HepG2 (cell line): ENCODE measurements around the gene MAFF. TPM values are rescaled to one million over a fixed set of nuclear protein-coding genes. Genes with fewer than 3 reads are reported as not detected.
A peak's percentile ranks its signal among the peaks of the same experiment; 100 is the strongest.

Experiments
- ATAC-seq: fragments of 200-7000 bp; cut with Tn5 transposase; 3 replicates; pipeline ENCODE4 v1.9.1; 2020; ENCODE audit warnings: mild to moderate bottlenecking, moderate library complexity
- BruUV-seq: library from RNA; stranded (reverse); fragments of 400-500 nt; replicated peaks from 2 replicates; lab custom pipeline; 2021; lab: Mats Ljungman, UMichigan
- CTCF ChIA-PET: fragments of 300-600 bp; formaldehyde crosslinking; extraction: SDS; loops from one replicate; lab custom pipeline; 2021; ENCODE audit warnings: low total read pairs, inconsistent platforms, low intra/inter-chr PET ratio; lab: Yijun Ruan, JAX
- POLR2A ChIA-PET: fragments of 350-600 bp; sonication (Branson Sonifier 250); formaldehyde crosslinking; loops from one replicate; lab custom pipeline; 2020; ENCODE audit warnings: antibody characterized with exemption, inconsistent platforms; lab: Yijun Ruan, JAX
- DNase-seq: peaks from one replicate; pipeline ENCODE4 v3.0.0-alpha.2; 2015; ENCODE audit warnings: low spot score
- FAIRE-seq: peaks from 3 replicates; lab custom pipeline; 2011; peaks lifted over from hg19 to GRCh38; lab: Jason Lieb, UNC
- H2AFZ ChIP-seq: one replicate; pipeline ENCODE4 v1.6.1; 2011; ENCODE audit warnings: low read length, inconsistent platforms
- H3K27ac ChIP-seq: fragments of 300-600 bp; 3 replicates; pipeline ENCODE4 v1.8.0; 2011; ENCODE audit warnings: mixed run types, mild to moderate bottlenecking, mixed read lengths, low read length, inconsistent platforms; ENCODE audit not compliant: insufficient read depth; ENCODE audit errors: extremely low read length
- H3K27me3 ChIP-seq, 2 experiments: fragments of 200-600 bp in 1 of 2; 2 replicates in 1 of 2; 3 replicates in 1 of 2; pipeline versions ENCODE4 v1.6.0 to v1.8.0; 2011; ENCODE audit warnings: low read length in 2 of 2, mild to moderate bottlenecking in 2 of 2, moderate library complexity in 2 of 2, inconsistent platforms in 1 of 2; ENCODE audit not compliant: insufficient read depth in 2 of 2, control insufficient read depth in 1 of 2
- H3K36me3 ChIP-seq, 2 experiments: fragments of 200-600 bp in 1 of 2; replicated peaks in 1 of 2; 2 replicates in 1 of 2; 3 replicates in 1 of 2; pipeline versions ENCODE4 v1.5.1 to v1.8.0; 2011; ENCODE audit warnings: low read length in 2 of 2, inconsistent platforms in 1 of 2; ENCODE audit not compliant: insufficient read depth in 2 of 2, control insufficient read depth in 1 of 2
- H3K4me1 ChIP-seq: 2 replicates; pipeline ENCODE4 v1.5.1; 2012; ENCODE audit warnings: low read length, inconsistent platforms; ENCODE audit not compliant: insufficient read depth
- H3K4me2 ChIP-seq: 2 replicates; pipeline ENCODE4 v1.6.0; 2011; ENCODE audit warnings: low read depth, low read length, inconsistent platforms
- H3K4me3 ChIP-seq, 3 experiments: fragments of 200-600 bp in 1 of 3; sonication (generic), shearing (Covaris generic) in 1 of 3; replicated peaks in 1 of 3; 2 replicates each; pipeline ENCODE4 v1.5.1; 2011 to 2016; ENCODE audit warnings: low read length in 3 of 3, inconsistent platforms in 2 of 3, low read depth in 2 of 3, mild to moderate bottlenecking in 2 of 3, control low read depth in 1 of 3, mixed read lengths in 1 of 3; ENCODE audit not compliant: insufficient read depth in 1 of 3
- H3K79me2 ChIP-seq: one replicate; pipeline ENCODE4 v1.6.1; 2011; ENCODE audit warnings: low read length, inconsistent platforms; ENCODE audit not compliant: insufficient read depth
- H3K9ac ChIP-seq: 2 replicates; pipeline ENCODE4 v1.6.0; 2011; ENCODE audit warnings: mild to moderate bottlenecking, low read depth, low read length, inconsistent platforms; ENCODE audit not compliant: insufficient read depth
- H3K9me3 ChIP-seq: 2 replicates; pipeline ENCODE4 v1.5.1; 2012; ENCODE audit warnings: mild to moderate bottlenecking, low read length
- H4K20me1 ChIP-seq: 2 replicates; pipeline ENCODE4 v1.6.0; 2011; ENCODE audit warnings: inconsistent platforms, mild to moderate bottlenecking, low read length, moderate library complexity; ENCODE audit not compliant: insufficient read depth
- ARNT2 ChIP-seq: sonication (generic); formaldehyde crosslinking; IDR thresholded peaks from 2 replicates; pipeline ENCODE4 v1.8.0; 2022; ENCODE audit warnings: mild to moderate bottlenecking, low read depth, missing genetic modification reagents, moderate library complexity
- ATF1 ChIP-seq: IDR thresholded peaks from 2 replicates; pipeline ENCODE4 v1.6.1; 2016; ENCODE audit warnings: mild to moderate bottlenecking, control low read depth
- ATF7 ChIP-seq, 2 experiments: fragments of 450-650 bp in 1 of 2; sonication (generic) in 1 of 2; formaldehyde crosslinking in 1 of 2; IDR thresholded peaks; 2 replicates each; pipeline versions ENCODE4 v1.4.0 to v1.6.1; 2016 to 2020; ENCODE audit warnings: antibody characterized with exemption in 1 of 2, mild to moderate bottlenecking in 1 of 2, missing genetic modification reagents in 1 of 2
- MYNN ChIP-seq: sonication (generic); formaldehyde crosslinking; IDR thresholded peaks from 2 replicates; pipeline ENCODE4 v1.4.0; 2020; ENCODE audit warnings: mild to moderate bottlenecking, low read depth, missing genetic modification reagents
- NFE2 ChIP-seq: sonication (generic); formaldehyde crosslinking; IDR thresholded peaks from 2 replicates; pipeline ENCODE4 v1.4.0; 2020; ENCODE audit warnings: missing genetic modification reagents
- NFYB ChIP-seq: sonication (generic); formaldehyde crosslinking; IDR thresholded peaks from 2 replicates; pipeline ENCODE4 v1.4.0; 2020; ENCODE audit warnings: missing genetic modification reagents
- REPIN1 ChIP-seq: sonication (generic); formaldehyde crosslinking; IDR thresholded peaks from 2 replicates; pipeline ENCODE4 v1.8.0; 2022; ENCODE audit warnings: missing genetic modification reagents, low read depth, mild to moderate bottlenecking, borderline replicate concordance
- RXRA ChIP-seq: sonication (generic); formaldehyde crosslinking; IDR thresholded peaks from 2 replicates; pipeline ENCODE4 v1.5.1; 2020; ENCODE audit warnings: missing genetic modification reagents
- RXRB ChIP-seq: IDR thresholded peaks from 2 replicates; pipeline ENCODE4 v1.6.1; 2016; ENCODE audit warnings: borderline replicate concordance, missing genetic modification reagents, missing compliant biosample characterization
- SOX6 ChIP-seq, 2 experiments: fragments of 450-650 bp in 1 of 2; sonication (generic) in 1 of 2; formaldehyde crosslinking in 1 of 2; IDR thresholded peaks; 2 replicates each; pipeline versions ENCODE4 v1.4.0 to v1.6.1; 2017 to 2020; ENCODE audit warnings: antibody characterized with exemption in 1 of 2, mild to moderate bottlenecking in 1 of 2, missing genetic modification reagents in 1 of 2
- TBX2 ChIP-seq: sonication (generic); formaldehyde crosslinking; IDR thresholded peaks from 2 replicates; pipeline ENCODE4 v1.5.0; 2020; ENCODE audit warnings: missing genetic modification reagents, mild to moderate bottlenecking, borderline replicate concordance
- U2AF1 ChIP-seq: fragments of 200-400 bp; formaldehyde crosslinking; optimal IDR thresholded peaks from 2 replicates; pipeline ENCODE3; 2017; ENCODE audit warnings: mild to moderate bottlenecking, low read depth, low read length
- ZFYVE20 ChIP-seq: sonication (generic); formaldehyde crosslinking; IDR thresholded peaks from 2 replicates; pipeline ENCODE4 v1.8.0; 2023; ENCODE audit warnings: low read depth, mild to moderate bottlenecking, moderate library complexity, missing genetic modification reagents, borderline replicate concordance
- ZNF558 ChIP-seq: sonication (generic); formaldehyde crosslinking; IDR thresholded peaks from 2 replicates; pipeline ENCODE4 v1.9.0; 2022; ENCODE audit warnings: mild to moderate bottlenecking, missing genetic modification reagents, borderline replicate concordance
- whole genome bisulfite sequencing: methylation state at CpG from one replicate; pipeline ENCODE4 v1.1.6; 2017; ENCODE audit warnings: low lambda C conversion rate; 5-methylcytosine and 5-hydroxymethylcytosine counted together
- in situ Hi-C: cut with HindIII; loops from 2 replicates; pipeline ENCODE4 v1.10.0; 2017; ENCODE audit warnings: low pct_unique_long_range_greater_than_20kb; ENCODE audit not compliant: extremely low pct_ligation_motif_present
- intact Hi-C: fragments of 100-400 bp; cut with micrococcal nuclease; formaldehyde crosslinking; loops from one replicate; pipeline ENCODE4 v1.10.0; 2022; ENCODE audit not compliant: unreplicated experiment
- polyA plus RNA-seq, 8 experiments: library from polyadenylated mRNA; depleted of rRNA in 3 of 8; stranded (reverse) in 7 of 8; unstranded in 1 of 8; fragments of >200 nt; fragmentation: Illumina TruSeq in 4 of 8; extraction: Trizol in 4 of 8; gene quantifications; 2 replicates each; pipeline versions ENCODE4 v1.2.1 to v1.2.3, GENCODE V29; 2011 to 2016; ENCODE audit warnings: low read depth in 4 of 8, missing spikeins in 1 of 8, mixed read lengths in 1 of 8; ENCODE audit not compliant: insufficient read depth in 1 of 8
- total RNA-seq, 5 experiments: library from RNA; depleted of rRNA; stranded (reverse); fragments of >200 nt; fragmentation: Illumina TruSeq; extraction: Trizol; gene quantifications; 2 replicates each; pipeline ENCODE4 v1.2.3, GENCODE V29; 2016; ENCODE audit warnings: low read depth in 1 of 5
- TF ChIP-seq, protein P1 (sequence below): sonication (generic); formaldehyde crosslinking; IDR thresholded peaks from 2 replicates; pipeline ENCODE4 v1.4.0; 2020; ENCODE audit warnings: missing genetic modification reagents, mild to moderate bottlenecking, borderline replicate concordance
- TF ChIP-seq, protein P2 (sequence below): sonication (generic); formaldehyde crosslinking; IDR thresholded peaks from 2 replicates; pipeline ENCODE4 v1.8.0; 2022; ENCODE audit warnings: mild to moderate bottlenecking, missing genetic modification reagents, moderate library complexity

The MAFF gene
- total and polyA plus RNA-seq, 2 of the 13 experiments (the other 11 are each of a cell fraction or from before 2014, with no cell fraction given) = 5.4 to 14.3 TPM

DNA sequence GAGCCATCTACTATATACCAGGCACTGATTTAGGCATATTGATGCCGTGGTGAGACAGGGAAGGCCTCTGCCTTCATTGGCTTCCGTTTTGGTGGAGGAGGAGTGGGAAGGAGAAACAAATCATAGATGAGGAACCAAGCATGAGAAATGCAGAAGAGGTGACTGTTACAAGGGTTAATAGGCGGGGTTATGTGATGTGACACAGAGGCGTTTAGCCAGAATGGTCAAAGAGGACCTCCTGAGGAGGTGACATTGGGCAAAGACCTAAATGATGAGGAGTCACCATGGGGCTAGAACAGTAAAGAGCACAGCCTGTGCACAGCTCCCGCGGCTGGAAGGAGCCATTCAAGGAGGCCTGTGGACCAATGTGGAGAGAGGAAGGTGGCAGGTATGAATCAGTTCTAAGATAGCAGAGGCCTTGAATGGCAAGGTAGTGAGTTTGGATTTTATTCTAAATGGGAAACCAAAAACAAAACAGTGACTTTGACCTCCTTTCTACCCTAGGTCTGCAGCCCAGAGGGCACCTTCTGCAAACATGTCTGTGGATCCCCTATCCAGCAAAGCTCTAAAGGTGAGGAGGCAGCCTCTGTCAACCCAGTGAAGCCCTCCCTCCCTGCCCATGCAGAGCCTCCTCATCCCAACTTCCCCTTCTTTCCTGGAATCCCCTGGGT lies 11.7 kb downstream of the MAFF start:
- Histone ChIP-seq H2AFZ (no peak overlapping the region), H3K4me3 (no peak overlapping the region), H3K9me3 (no peaks in the 10 kb centered on the region), H3K4me1 (peaks cover 31% of the 10 kb centered on the region), H3K9ac (no peak overlapping the region), H4K20me1 (peaks cover 42% of the 10 kb centered on the region; the same call in 1 of the 2 replicates), H3K27ac (no peak overlapping the region), H3K27me3 (no peaks in the 10 kb centered on the region), H3K36me3 (peaks cover 6 to 23% of the 10 kb centered on the region in 2 experiments), H3K79me2 (peaks cover 28% of the 10 kb centered on the region), H3K4me2 (no peak overlapping the region)
- no TSS peak for BruUV-seq
- intact Hi-C loops = no loop called here
- ATAC-seq (peak; percentile 2; the same call in 2 of the 3 replicates), DNase-seq (no peak), FAIRE-seq (no peak)
- in situ Hi-C loops = no loop called here
- TF ChIP-seq SOX6 (IDR thresholded peaks at IDR 0.05) (no peak), SOX6 (CRISPR knock-in tag; IDR thresholded peaks at IDR 0.05) (0 out of 2 replicates have a peak, but pooled peaks have one; percentile 15), MYNN (CRISPR knock-in tag) (no peak), NFYB (CRISPR knock-in tag) (no peak), U2AF1 (no peak), ZNF558 (CRISPR knock-in tag) (no peak), REPIN1 (CRISPR knock-in tag) (no peak)
- ChIA-PET POLR2A (no interaction called here), CTCF (no interaction called here)
- WGBS = 85% methylated on average over 6 of the region's 6 CpGs

DNA sequence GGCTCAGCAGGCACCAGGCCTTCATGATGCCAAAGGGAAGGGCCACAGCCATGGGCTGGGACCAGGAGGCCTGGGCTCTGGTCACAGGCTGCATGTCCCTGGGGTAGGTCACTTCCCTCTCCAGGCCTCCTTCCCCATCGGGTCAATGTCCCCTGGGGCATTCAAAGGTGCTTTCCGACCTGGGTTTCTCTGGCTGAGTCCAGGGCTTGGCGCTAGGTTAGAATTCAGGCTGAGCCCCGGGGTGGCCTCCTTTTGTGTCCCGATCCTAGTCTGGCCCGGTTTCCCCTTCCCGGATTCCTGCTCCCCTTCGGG lies 12.2 kb downstream of the MAFF start:
- Histone ChIP-seq H3K4me3 (no peak overlapping the region), H2AFZ (no peak overlapping the region), H3K27me3 (no peaks in the 10 kb centered on the region), H3K9ac (no peak overlapping the region), H3K79me2 (peaks cover 24% of the 10 kb centered on the region), H3K27ac (no peak overlapping the region), H3K4me1 (peaks cover 36% of the 10 kb centered on the region), H3K4me2 (no peak overlapping the region), H4K20me1 (peaks cover 37% of the 10 kb centered on the region; the same call in 1 of the 2 replicates), H3K36me3 (peaks cover 3 to 20% of the 10 kb centered on the region in 2 experiments), H3K9me3 (no peaks in the 10 kb centered on the region)
- FAIRE-seq (no peak), ATAC-seq (peak; percentile 5; the same call in 1 of the 3 replicates), DNase-seq (no peak)
- no TSS peak for BruUV-seq
- in situ Hi-C loops = no loop called here
- ChIA-PET POLR2A (no interaction called here), CTCF (no interaction called here)
- WGBS = 61% methylated on average over 8 of the region's 8 CpGs
- intact Hi-C loops = no loop called here
- peak; percentile 50; the same call in 1 of the 2 replicates for TF ChIP-seq RXRB (CRISPR knock-in tag)
- TF ChIP-seq TBX2 (CRISPR knock-in tag) = no peak
- TF ChIP-seq, protein P1, sequence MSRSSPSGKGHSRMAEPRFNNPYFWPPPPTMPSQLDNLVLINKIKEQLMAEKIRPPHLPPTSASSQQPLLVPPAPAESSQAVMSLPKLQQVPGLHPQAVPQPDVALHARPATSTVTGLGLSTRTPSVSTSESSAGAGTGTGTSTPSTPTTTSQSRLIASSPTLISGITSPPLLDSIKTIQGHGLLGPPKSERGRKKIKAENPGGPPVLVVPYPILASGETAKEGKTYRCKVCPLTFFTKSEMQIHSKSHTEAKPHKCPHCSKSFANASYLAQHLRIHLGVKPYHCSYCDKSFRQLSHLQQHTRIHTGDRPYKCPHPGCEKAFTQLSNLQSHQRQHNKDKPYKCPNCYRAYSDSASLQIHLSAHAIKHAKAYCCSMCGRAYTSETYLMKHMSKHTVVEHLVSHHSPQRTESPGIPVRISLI (CRISPR knock-in tag) = no peak
- no peak for TF ChIP-seq NFE2 (CRISPR knock-in tag)
- no peak for TF ChIP-seq ARNT2 (CRISPR knock-in tag)
- no peak for TF ChIP-seq ZFYVE20 (CRISPR knock-in tag)
- TF ChIP-seq ATF1 (CRISPR knock-in tag) = no peak
- no peak for TF ChIP-seq ATF7 (IDR thresholded peaks at IDR 0.05)
- TF ChIP-seq ATF7 (CRISPR knock-in tag; IDR thresholded peaks at IDR 0.05) = no peak
- peak; percentile 84 for TF ChIP-seq RXRA (CRISPR knock-in tag)
- TF ChIP-seq, protein P2, sequence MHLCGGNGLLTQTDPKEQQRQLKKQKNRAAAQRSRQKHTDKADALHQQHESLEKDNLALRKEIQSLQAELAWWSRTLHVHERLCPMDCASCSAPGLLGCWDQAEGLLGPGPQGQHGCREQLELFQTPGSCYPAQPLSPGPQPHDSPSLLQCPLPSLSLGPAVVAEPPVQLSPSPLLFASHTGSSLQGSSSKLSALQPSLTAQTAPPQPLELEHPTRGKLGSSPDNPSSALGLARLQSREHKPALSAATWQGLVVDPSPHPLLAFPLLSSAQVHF (CRISPR knock-in tag) = no peak
